Lung (tissue), 12 donors: Measurements from ENCODE around the gene CCNL1. TPM values are rescaled to one million over a fixed set of nuclear protein-coding genes. Genes with fewer than 3 reads are reported as not detected.

Experiments used
- ATAC-seq: fragments of 200-7000 bp; cut with Tn5 transposase; one replicate; pipeline ENCODE4 v1.9.1; 2020; ENCODE audit warnings: moderate number of reproducible peaks; ENCODE audit not compliant: insufficient read depth, low FRiP score
- DNase-seq, 3 donors: peaks; one replicate each; pipeline ENCODE4 v3.0.0-alpha.2; 2013 to 2017
- H3K27ac ChIP-seq, 2 donors: one replicate each; pipeline ENCODE4 v1.5.1; 2013; ENCODE audit warnings: mild to moderate bottlenecking in 2 of 2, moderate library complexity in 2 of 2, control low read depth in 1 of 2, inconsistent platforms in 1 of 2, low read depth in 1 of 2, low read length in 1 of 2
- H3K27me3 ChIP-seq, 3 donors: one replicate each; pipeline ENCODE4 v1.5.1; 2013; ENCODE audit warnings: low read length in 2 of 3; ENCODE audit not compliant: control insufficient read depth in 3 of 3, insufficient read depth in 3 of 3
- H3K36me3 ChIP-seq, 4 donors: one replicate each; pipeline ENCODE4 v1.5.1; 2013; ENCODE audit warnings: low read length in 4 of 4, mild to moderate bottlenecking in 1 of 4, moderate library complexity in 1 of 4; ENCODE audit not compliant: control insufficient read depth in 4 of 4, insufficient read depth in 4 of 4
- H3K4me1 ChIP-seq, 5 donors: one replicate each; pipeline ENCODE4 v1.5.1; 2013; ENCODE audit warnings: low read length in 5 of 5, mild to moderate bottlenecking in 2 of 5, moderate library complexity in 1 of 5; ENCODE audit not compliant: control insufficient read depth in 5 of 5, insufficient read depth in 5 of 5
- H3K4me3 ChIP-seq: one replicate; pipeline ENCODE4 v1.5.1; 2013; ENCODE audit warnings: mild to moderate bottlenecking, control low read depth, moderate library complexity
- H3K9ac ChIP-seq, 2 donors: one replicate each; pipeline ENCODE4 v1.5.1; 2013; ENCODE audit warnings: low read length in 2 of 2, control low read depth in 1 of 2; ENCODE audit not compliant: insufficient read depth in 1 of 2
- H3K9me3 ChIP-seq, 4 donors: one replicate each; pipeline ENCODE4 v1.5.1; 2013; ENCODE audit warnings: low read length in 3 of 4, mild to moderate bottlenecking in 1 of 4, moderate library complexity in 1 of 4; ENCODE audit not compliant: control insufficient read depth in 4 of 4, insufficient read depth in 3 of 4
- CTCF ChIP-seq: IDR thresholded peaks from 2 replicates; pipeline ENCODE4 v1.5.1; 2012; ENCODE audit warnings: mild to moderate bottlenecking; ENCODE audit errors: control extremely low read depth, extremely low read depth
- WGBS, 2 donors: extraction: QIAGEN DNeasy Blood & Tissue Kit; methylation state at CpG; one replicate each; pipeline ENCODE4 v1.1.7; 2013; 5-methylcytosine and 5-hydroxymethylcytosine counted together
- polyA plus RNA-seq, 2 donors: library from polyadenylated mRNA; stranded (reverse); fragments of 200-250 nt; gene quantifications; one replicate each; pipeline ENCODE4 v1.2.1, GENCODE V29; 2013
- total RNA-seq, 2 donors: library from RNA; depleted of rRNA in 1 of 2; stranded (reverse); fragments of >200 nt in 1 of 2; gene quantifications; one replicate each; pipeline ENCODE4 v1.2.1, GENCODE V29; 2014 to 2021
- donor health status: control.
- donor health status: control.
- donor health status: Bipolar disorder and iron deficiency.
- donor health status: healthy.
- donor health status: DM: yes; HTN: yes; CAD: no.

The CCNL1 gene
- total and polyA plus RNA-seq, 4 donors = 91.1 to 383 (median 110) TPM

GRCh38 chr3:157117206-157117605 is 42.7 kb downstream of the CCNL1 start:
- H3K27me3 ChIP-seq = peaks cover 0 to 8% (median 4%) of the 10 kb centered on the region in 3 donors
- H3K9me3 ChIP-seq = peaks cover 0 to 3% (median 0%) of the 10 kb centered on the region in 4 donors
- no peak overlapping the region for H3K4me3 ChIP-seq
- ATAC-seq (no peak), DNase-seq (no peak)
- peaks cover 0 to 14% (median 5%) of the 10 kb centered on the region in 5 donors for H3K4me1 ChIP-seq
- H3K27ac ChIP-seq = peak overlapping the region in 1 of 2 donors; percentile 23
- 70 to 79% methylated on average over 3 of the region's 3 CpGs for WGBS, 2 donors
- no peaks in the 10 kb centered on the region for H3K36me3 ChIP-seq
- TF ChIP-seq CTCF = no peak
- H3K9ac ChIP-seq = no peak overlapping the region

GRCh38 chr3:157116017-157116416 is 43.9 kb downstream of the CCNL1 start:
- no peak for TF ChIP-seq CTCF
- H3K27ac ChIP-seq = peak overlapping the region in 1 of 2 donors; percentile 93
- ATAC-seq = no peak

GRCh38 chr3:157115069-157116006 is 44.6 kb downstream of the CCNL1 start:
- peaks cover 0 to 8% (median 4%) of the 10 kb centered on the region in 3 donors for H3K27me3 ChIP-seq
- peaks cover 2 to 18% (median 5%) of the 10 kb centered on the region in 5 donors for H3K4me1 ChIP-seq
- no peak overlapping the region for H3K4me3 ChIP-seq
- H3K36me3 ChIP-seq = no peaks in the 10 kb centered on the region
- peaks cover 0 to 3% (median 0%) of the 10 kb centered on the region in 4 donors for H3K9me3 ChIP-seq
- no peak overlapping the region for H3K9ac ChIP-seq
- 66 to 70% methylated on average over 10 of the region's 10 CpGs for WGBS, 2 donors
- no peak for DNase-seq
- peak; percentile 60 for ATAC-seq
- no peak for TF ChIP-seq CTCF
- H3K27ac ChIP-seq = peak overlapping the region in 1 of 2 donors; percentile 95

More at GRCh38 chr3:157116017-157116416, 43.9 kb downstream of the CCNL1 start:
- Histone ChIP-seq H3K9me3 (peaks cover 0 to 3% (median 0%) of the 10 kb centered on the region in 4 donors), H3K9ac (no peak overlapping the region), H3K27me3 (peaks cover 0 to 8% (median 4%) of the 10 kb centered on the region in 3 donors), H3K36me3 (no peaks in the 10 kb centered on the region), H3K4me1 (peaks cover 0 to 13% (median 5%) of the 10 kb centered on the region in 5 donors), H3K4me3 (no peak overlapping the region)
- DNase-seq = no peak
- 81 to 86% methylated on average over 4 of the region's 4 CpGs for WGBS, 2 donors
